DND-41 (cell line): ENCODE results near the gene AP1G2.

ENCODE experiments used
- EZH2 ChIP-seq: IDR thresholded peaks from 3 replicates; pipeline ENCODE4 v1.6.1; 2012; ENCODE audit warnings: borderline replicate concordance, low read depth, mild to moderate bottlenecking, moderate library complexity, low read length, inconsistent platforms; ENCODE audit not compliant: severe bottlenecking
- TF ChIP-seq, protein P1 (sequence below): IDR thresholded peaks from 2 replicates; pipeline ENCODE4 v1.5.1; 2012; ENCODE audit warnings: borderline replicate concordance, low read length, moderate library complexity, mild to moderate bottlenecking; ENCODE audit not compliant: poor library complexity, severe bottlenecking; ENCODE audit errors: extremely low read depth

DNA sequence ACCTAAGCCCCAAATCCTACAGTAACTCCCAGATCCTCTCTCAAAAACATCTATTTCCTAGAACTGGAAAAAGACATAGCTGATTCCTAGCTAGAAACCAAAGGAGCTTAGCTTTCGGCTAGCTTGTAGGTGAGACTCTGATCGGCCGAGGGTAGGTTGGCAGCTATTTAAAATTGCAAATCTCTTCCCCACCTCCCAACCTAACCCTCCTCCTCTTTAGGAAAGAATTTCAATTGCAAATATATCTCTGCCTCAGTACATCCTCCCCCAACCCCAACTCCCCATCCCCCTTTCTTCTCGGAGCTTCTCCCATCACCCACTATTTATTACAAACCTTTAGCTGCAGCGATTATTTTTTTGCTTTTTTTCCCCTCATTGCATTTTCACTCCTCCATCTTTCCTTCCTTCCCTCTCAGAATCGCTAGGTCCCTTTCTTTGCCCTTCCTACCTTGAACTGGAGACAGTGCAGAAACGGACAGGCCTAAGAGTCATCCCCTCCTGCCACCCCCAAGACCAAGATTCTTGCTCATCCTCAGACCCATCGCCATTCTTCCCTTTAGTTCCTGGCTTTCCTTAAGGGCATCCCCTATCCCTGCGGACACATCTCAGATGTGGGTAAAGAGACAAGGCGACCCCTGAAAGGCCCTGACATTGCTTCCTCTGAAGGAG lies 29.4 kb downstream of the AP1G2 start:
- TF ChIP-seq, protein P1, sequence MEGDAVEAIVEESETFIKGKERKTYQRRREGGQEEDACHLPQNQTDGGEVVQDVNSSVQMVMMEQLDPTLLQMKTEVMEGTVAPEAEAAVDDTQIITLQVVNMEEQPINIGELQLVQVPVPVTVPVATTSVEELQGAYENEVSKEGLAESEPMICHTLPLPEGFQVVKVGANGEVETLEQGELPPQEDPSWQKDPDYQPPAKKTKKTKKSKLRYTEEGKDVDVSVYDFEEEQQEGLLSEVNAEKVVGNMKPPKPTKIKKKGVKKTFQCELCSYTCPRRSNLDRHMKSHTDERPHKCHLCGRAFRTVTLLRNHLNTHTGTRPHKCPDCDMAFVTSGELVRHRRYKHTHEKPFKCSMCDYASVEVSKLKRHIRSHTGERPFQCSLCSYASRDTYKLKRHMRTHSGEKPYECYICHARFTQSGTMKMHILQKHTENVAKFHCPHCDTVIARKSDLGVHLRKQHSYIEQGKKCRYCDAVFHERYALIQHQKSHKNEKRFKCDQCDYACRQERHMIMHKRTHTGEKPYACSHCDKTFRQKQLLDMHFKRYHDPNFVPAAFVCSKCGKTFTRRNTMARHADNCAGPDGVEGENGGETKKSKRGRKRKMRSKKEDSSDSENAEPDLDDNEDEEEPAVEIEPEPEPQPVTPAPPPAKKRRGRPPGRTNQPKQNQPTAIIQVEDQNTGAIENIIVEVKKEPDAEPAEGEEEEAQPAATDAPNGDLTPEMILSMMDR = no peak
- no peak for TF ChIP-seq EZH2
